Subcutaneous adipose tissue (tissue), 4 donors: ENCODE data around the gene SH3TC2. TPM values are rescaled to one million over a fixed set of nuclear protein-coding genes. Genes with fewer than 3 reads are reported as not detected.

Source experiments
- CTCF ChIP-seq: fragments of 450-650 bp; IDR thresholded peaks from one replicate; pipeline ENCODE4 v1.5.1; 2016; ENCODE audit warnings: low read depth, mild to moderate bottlenecking, control low read depth, antibody characterized with exemption, moderate library complexity
- total RNA-seq, 4 donors: library from RNA; depleted of rRNA; stranded (reverse); fragments of >200 nt; gene quantifications; one replicate each; pipeline ENCODE4 v1.1.0, GENCODE V29; 2016

SH3TC2 gene
- total RNA-seq, 4 donors from 2014 or later: 0.33 to 2.4 (median 0.44) TPM; not detected in 1

- no peak for TF ChIP-seq CTCF
Measured at GRCh38 chr5:149022200-149022599, 40.7 kb downstream of the SH3TC2 start.

- no peak for TF ChIP-seq CTCF
Measured at GRCh38 chr5:149019679-149020078, 43.2 kb downstream of the SH3TC2 start.

GRCh38 chr5:149018909-149019443 is 43.9 kb downstream of the SH3TC2 start:
- TF ChIP-seq CTCF: no peak

GRCh38 chr5:149017636-149018035 is 45.2 kb downstream of the SH3TC2 start:
- TF ChIP-seq CTCF: no peak

GRCh38 chr5:149015561-149015960 is 47.3 kb downstream of the SH3TC2 start:
- no peak for TF ChIP-seq CTCF

- no peak for TF ChIP-seq CTCF
Measured at GRCh38 chr5:149015126-149015525, 47.7 kb downstream of the SH3TC2 start.

- TF ChIP-seq CTCF: no peak
Measured at GRCh38 chr5:149014571-149015031, 48.3 kb downstream of the SH3TC2 start.
